Measurements from ENCODE around the gene SLX4IP.

Gene SLX4IP

GRCh38 chr20:10676518-10676917 is 241.4 kb downstream of the SLX4IP start:
- no peak for DNase-seq (ENCODE audit: low read depth)
- H3K4me3 ChIP-seq (ENCODE audit: low read depth, low read length) = no peak overlapping the region
- no peak for TF ChIP-seq CTCF (IDR thresholded peaks at IDR 0.05; ENCODE audit: insufficient read depth, low read depth, low read length, missing control alignments)

Data from GM12865 (cell line).